ENCODE results near the gene SMCO2. TPM values are rescaled to one million over a fixed set of nuclear protein-coding genes. Genes with fewer than 3 reads are reported as not detected.

SMCO2 gene
- total and polyA plus RNA-seq, 9 of the 15 experiments (the other 6 are each of a cell fraction or from before 2014, with no cell fraction given), result not detected

- BruUV-seq (replicated peaks), result no TSS peak
- 5% methylated on average over 2 of the region's 2 CpGs for WGBS (ENCODE audit: insufficient coverage, low coverage, missing lambda C conversion rate)
- Histone ChIP-seq H3K79me2 (ENCODE audit: control insufficient read depth, insufficient read depth, low read length) (no peaks in the 10 kb centered on the region), H3K9me1 (ENCODE audit: control insufficient read depth, insufficient read depth, low read length) (no peaks in the 10 kb centered on the region), H3K4me3 (no peak overlapping the region), H3K27me3 (ENCODE audit: control insufficient read depth in 2 of 2, insufficient read depth in 2 of 2, low read length in 2 of 2) (no peaks in the 10 kb centered on the region), H4K20me1 (replicated peaks; ENCODE audit: control insufficient read depth, insufficient read depth, low read length) (no peaks in the 10 kb centered on the region), H3K4me2 (ENCODE audit: insufficient read depth, low read length) (no peak overlapping the region), H2AFZ (ENCODE audit: low read depth, low read length) (no peak overlapping the region), H3K4me1 (replicated peaks in 1 of 2; ENCODE audit: control insufficient read depth in 2 of 2, insufficient read depth in 2 of 2, low read length in 2 of 2) (no peaks in the 10 kb centered on the region; a peak in 1 of 5 replicates), H3K9ac (ENCODE audit: insufficient read depth in 1 of 2, low read depth in 2 of 2, low read length in 2 of 2) (no peak overlapping the region), H3K9me3 (replicated peaks; ENCODE audit: control insufficient read depth, insufficient read depth, low read depth, low read length) (no peaks in the 10 kb centered on the region), H3K36me3 (ENCODE audit: control insufficient read depth, insufficient read depth, low read length) (no peaks in the 10 kb centered on the region), H3K27ac (ENCODE audit: extremely low read depth, low read depth, low read length) (no peak overlapping the region)
- in situ Hi-C loops (cut with MboI) (no loop called here), intact Hi-C loops (cut with micrococcal nuclease) (no loop called here)
- no peak for DNase-seq (ENCODE audit: extremely low read depth in 1 of 4, low spot score in 3 of 4)
- ATAC-seq, result no peak
- TF ChIP-seq ZNF124 (CRISPR knock-in tag; IDR thresholded peaks at IDR 0.05) (no peak), ZNF384 (IDR thresholded peaks at IDR 0.05; ENCODE audit: low read depth, low read length) (peak; percentile 55; the same call in 1 of the 2 replicates), ZNF644 (tag; IDR thresholded peaks at IDR 0.05; ENCODE audit: low read depth) (no peak)
- no peak for FAIRE-seq
- POLR2A ChIA-PET, result interaction anchor here (1.0 kb wide), 1 partner anchor 13 kb away, joined by 3 read pairs; no protein-coding TSS in a partner anchor
- CTCF ChIA-PET (ENCODE audit: low intra/inter-chr PET ratio), result interaction anchor here (0.5 kb wide), 1 partner anchor 101 kb away, joined by 4 read pairs; the partner anchor contains the start of gene PPFIBP1
Observed at GRCh38 chr12:27422697-27423096, 23.8 kb upstream of the SMCO2 start.

- CTCF ChIA-PET (ENCODE audit: low intra/inter-chr PET ratio), result no interaction called here
- Histone ChIP-seq H3K4me1 (replicated peaks in 1 of 2; ENCODE audit: control insufficient read depth in 2 of 2, insufficient read depth in 2 of 2, low read length in 2 of 2) (no peaks in the 10 kb centered on the region; a peak in 1 of 5 replicates), H3K36me3 (ENCODE audit: control insufficient read depth, insufficient read depth, low read length) (no peaks in the 10 kb centered on the region), H3K9me1 (ENCODE audit: control insufficient read depth, insufficient read depth, low read length) (no peaks in the 10 kb centered on the region), H3K9ac (ENCODE audit: insufficient read depth in 1 of 2, low read depth in 2 of 2, low read length in 2 of 2) (no peak overlapping the region), H3K27ac (ENCODE audit: extremely low read depth, low read depth, low read length) (no peak overlapping the region), H3K4me3 (no peak overlapping the region), H4K20me1 (replicated peaks; ENCODE audit: control insufficient read depth, insufficient read depth, low read length) (no peaks in the 10 kb centered on the region), H2AFZ (ENCODE audit: low read depth, low read length) (0 out of 2 replicates have a peak overlapping the region, but pooled peaks have one; percentile 64), H3K79me2 (ENCODE audit: control insufficient read depth, insufficient read depth, low read length) (no peaks in the 10 kb centered on the region), H3K9me3 (replicated peaks; ENCODE audit: control insufficient read depth, insufficient read depth, low read depth, low read length) (no peaks in the 10 kb centered on the region), H3K4me2 (ENCODE audit: insufficient read depth, low read length) (no peak overlapping the region), H3K27me3 (ENCODE audit: control insufficient read depth in 2 of 2, insufficient read depth in 2 of 2, low read length in 2 of 2) (peaks cover 0 to 2% of the 10 kb centered on the region in 2 experiments; a peak in 1 of 5 replicates)
- 24% methylated on average over 4 of the region's 4 CpGs for WGBS (ENCODE audit: insufficient coverage, low coverage, missing lambda C conversion rate)
- in situ Hi-C loops (cut with MboI) (no loop called here), intact Hi-C loops (cut with micrococcal nuclease) (loop anchor here (1.0 kb wide), 1 partner anchor 279 kb away; no protein-coding TSS in a partner anchor)
- POLR2A ChIA-PET, result interaction anchor here (0.6 to 0.9 kb wide), 3 partner anchors 104 to 558 kb away, joined by 3 to 4 read pairs (median 3); no protein-coding TSS in a partner anchor
- FAIRE-seq (peak; percentile 83), DNase-seq (ENCODE audit: extremely low read depth in 1 of 4, low spot score in 3 of 4) (peak in 2 of 4 experiments; percentile 24 to 26), ATAC-seq (peak; percentile 75)
- BruUV-seq (replicated peaks), result no TSS peak
- TF ChIP-seq CTCF (IDR thresholded peaks at IDR 0.05 in 2 of 3, conservative IDR thresholded peaks at IDR 0.05 in 1 of 3; ENCODE audit: insufficient read depth in 2 of 3, low read depth in 1 of 3, low read length in 3 of 3) (peak; percentile 27 to 54 (median 46); a peak in 4 of 6 replicates), KDM5B (IDR thresholded peaks at IDR 0.05; ENCODE audit: insufficient replicate concordance, low read depth, low read length) (no peak), ZNF263 (CRISPR knock-in tag; IDR thresholded peaks at IDR 0.05; ENCODE audit: borderline replicate concordance) (no peak)
Observed at GRCh38 chr12:27424631-27425230, 21.8 kb upstream of the SMCO2 start.

All from K562 (cell line).